BJ (cell line): ENCODE results near the gene LAP3. TPM values are rescaled to one million over a fixed set of nuclear protein-coding genes. Genes with fewer than 3 reads are reported as not detected.

Experiments used
- CTCF ChIA-PET: fragments of 350-600 bp; formaldehyde crosslinking; extraction: SDS; loops from one replicate; lab custom pipeline; 2021; ENCODE audit warnings: antibody characterized with exemption, inconsistent platforms; lab: Yijun Ruan, JAX
- POLR2A ChIA-PET: fragments of 300-600 bp; sonication (Branson Sonifier 250); formaldehyde crosslinking; extraction: SDS; loops from one replicate; lab custom pipeline; 2021; ENCODE audit warnings: antibody characterized with exemption; lab: Charles Lee
- DNase-seq: peaks from one replicate; pipeline ENCODE4 v3.0.0-alpha.2; 2011; ENCODE audit warnings: low read depth
- H3K27me3 ChIP-seq: 2 replicates; pipeline ENCODE4 v1.6.0; 2011; ENCODE audit warnings: low read length; ENCODE audit not compliant: control insufficient read depth, insufficient read depth
- H3K36me3 ChIP-seq: 2 replicates; pipeline ENCODE4 v1.5.1; 2011; ENCODE audit warnings: low read length; ENCODE audit not compliant: control insufficient read depth, insufficient read depth
- H3K4me3 ChIP-seq: 2 replicates; pipeline ENCODE4 v1.5.1; 2011; ENCODE audit warnings: low read depth, mild to moderate bottlenecking, control low read depth, low read length
- polyA plus RNA-seq: library from polyadenylated mRNA; depleted of rRNA; stranded (reverse); fragments of >200 nt; gene quantifications from 2 replicates; pipeline ENCODE4 v1.2.3, GENCODE V29; 2011
- TF ChIP-seq, protein P1 (sequence below): IDR thresholded peaks from 2 replicates; pipeline ENCODE4 v1.5.1; 2011; ENCODE audit warnings: low read depth, mild to moderate bottlenecking, control low read depth, inconsistent platforms, low read length, moderate library complexity; ENCODE audit not compliant: insufficient read depth

The LAP3 gene
- polyA plus RNA-seq, 1 experiment, result 42.8 TPM

DNA sequence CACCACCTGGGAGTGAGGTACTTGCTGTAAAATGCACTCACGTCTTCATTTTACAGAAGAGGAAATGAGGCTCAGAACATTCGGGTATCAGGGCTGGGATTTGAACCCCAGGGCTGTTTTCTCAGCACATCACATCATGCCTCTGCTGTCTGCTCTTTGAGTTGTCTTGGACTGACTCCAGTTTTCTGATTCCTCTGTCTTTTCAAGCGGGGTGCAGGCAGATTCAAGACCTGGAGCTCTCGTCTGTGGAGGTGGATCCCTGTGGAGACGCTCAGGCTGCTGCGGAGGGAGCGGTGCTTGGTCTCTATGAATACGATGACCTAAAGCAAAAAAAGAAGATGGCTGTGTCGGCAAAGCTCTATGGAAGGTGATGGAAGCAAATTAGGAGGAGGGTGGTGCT is 6.3 kb downstream of the LAP3 start:
- no peak for DNase-seq
- ChIA-PET CTCF (interaction anchor here (1.9 kb wide), 1 partner anchor 11 kb away, joined by 4 read pairs; no protein-coding TSS in a partner anchor), POLR2A (no interaction called here)
- Histone ChIP-seq H3K4me3 (no peak overlapping the region), H3K27me3 (no peaks in the 10 kb centered on the region), H3K36me3 (peaks cover 14% of the 10 kb centered on the region)
- TF ChIP-seq, protein P1, sequence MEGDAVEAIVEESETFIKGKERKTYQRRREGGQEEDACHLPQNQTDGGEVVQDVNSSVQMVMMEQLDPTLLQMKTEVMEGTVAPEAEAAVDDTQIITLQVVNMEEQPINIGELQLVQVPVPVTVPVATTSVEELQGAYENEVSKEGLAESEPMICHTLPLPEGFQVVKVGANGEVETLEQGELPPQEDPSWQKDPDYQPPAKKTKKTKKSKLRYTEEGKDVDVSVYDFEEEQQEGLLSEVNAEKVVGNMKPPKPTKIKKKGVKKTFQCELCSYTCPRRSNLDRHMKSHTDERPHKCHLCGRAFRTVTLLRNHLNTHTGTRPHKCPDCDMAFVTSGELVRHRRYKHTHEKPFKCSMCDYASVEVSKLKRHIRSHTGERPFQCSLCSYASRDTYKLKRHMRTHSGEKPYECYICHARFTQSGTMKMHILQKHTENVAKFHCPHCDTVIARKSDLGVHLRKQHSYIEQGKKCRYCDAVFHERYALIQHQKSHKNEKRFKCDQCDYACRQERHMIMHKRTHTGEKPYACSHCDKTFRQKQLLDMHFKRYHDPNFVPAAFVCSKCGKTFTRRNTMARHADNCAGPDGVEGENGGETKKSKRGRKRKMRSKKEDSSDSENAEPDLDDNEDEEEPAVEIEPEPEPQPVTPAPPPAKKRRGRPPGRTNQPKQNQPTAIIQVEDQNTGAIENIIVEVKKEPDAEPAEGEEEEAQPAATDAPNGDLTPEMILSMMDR, result no peak

DNA sequence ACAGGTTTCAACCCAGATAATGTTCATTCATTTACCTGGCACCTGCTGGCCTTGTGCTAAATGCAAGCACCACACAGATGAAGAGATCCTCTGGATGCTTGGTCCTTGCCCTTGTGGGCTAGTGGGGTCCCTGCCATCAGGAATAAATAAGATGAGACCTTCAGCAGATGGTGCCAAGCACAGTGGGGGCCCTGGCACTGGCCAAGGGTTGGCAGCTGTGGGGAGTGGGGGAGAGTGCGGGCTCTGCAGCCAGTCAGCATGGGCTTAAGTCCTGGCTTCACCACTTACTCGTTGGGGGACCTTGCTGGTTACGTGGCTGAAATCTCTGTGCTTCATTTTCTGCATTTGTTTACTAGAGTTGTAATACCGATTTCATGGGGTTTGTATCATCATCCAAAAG is 6.9 kb downstream of the LAP3 start:
- DNase-seq, result no peak
- peaks cover 14% of the 10 kb centered on the region for H3K36me3 ChIP-seq
- H3K27me3 ChIP-seq, result no peaks in the 10 kb centered on the region
- ChIA-PET POLR2A (no interaction called here), CTCF (no interaction called here)
- TF ChIP-seq, protein P1, result no peak
- no peak overlapping the region for H3K4me3 ChIP-seq

DNA sequence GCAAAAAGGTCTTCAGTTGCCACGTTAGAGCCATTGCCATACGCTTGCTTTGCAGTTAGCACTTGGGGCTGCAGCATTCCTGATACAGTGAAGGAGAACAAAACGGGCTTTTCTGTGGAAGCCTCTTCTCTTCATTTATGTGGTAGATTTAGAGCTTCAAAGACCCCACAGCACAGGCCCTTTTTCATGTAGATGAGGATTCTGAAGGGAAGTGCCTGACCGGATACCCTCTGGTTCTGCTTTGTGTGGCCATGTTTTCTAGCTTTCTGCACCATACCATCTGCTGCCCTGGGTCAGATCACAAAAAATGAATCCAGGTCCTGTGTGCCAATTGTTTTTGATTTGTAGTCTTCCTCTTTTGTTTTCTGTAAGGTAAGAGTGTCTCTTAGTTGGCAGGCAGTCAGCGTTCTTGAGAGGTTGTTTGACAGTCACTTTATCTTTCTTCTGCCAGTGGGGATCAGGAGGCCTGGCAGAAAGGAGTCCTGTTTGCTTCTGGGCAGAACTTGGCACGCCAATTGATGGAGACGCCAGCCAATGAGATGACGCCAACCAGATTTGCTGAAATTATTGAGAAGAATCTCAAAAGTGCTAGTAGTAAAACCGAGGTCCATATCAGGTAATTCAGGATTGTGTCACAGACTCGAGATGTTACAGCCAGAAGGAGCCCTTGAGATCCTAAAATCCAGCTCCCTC is 7.7 kb downstream of the LAP3 start:
- H3K27me3 ChIP-seq, result no peaks in the 10 kb centered on the region
- ChIA-PET POLR2A (no interaction called here), CTCF (interaction anchor here (0.9 kb wide), 1 partner anchor 35 kb away, joined by 3 read pairs; no protein-coding TSS in a partner anchor)
- no peak for DNase-seq
- H3K36me3 ChIP-seq, result peaks cover 14% of the 10 kb centered on the region
- TF ChIP-seq, protein P1, result no peak
- H3K4me3 ChIP-seq, result no peak overlapping the region

DNA sequence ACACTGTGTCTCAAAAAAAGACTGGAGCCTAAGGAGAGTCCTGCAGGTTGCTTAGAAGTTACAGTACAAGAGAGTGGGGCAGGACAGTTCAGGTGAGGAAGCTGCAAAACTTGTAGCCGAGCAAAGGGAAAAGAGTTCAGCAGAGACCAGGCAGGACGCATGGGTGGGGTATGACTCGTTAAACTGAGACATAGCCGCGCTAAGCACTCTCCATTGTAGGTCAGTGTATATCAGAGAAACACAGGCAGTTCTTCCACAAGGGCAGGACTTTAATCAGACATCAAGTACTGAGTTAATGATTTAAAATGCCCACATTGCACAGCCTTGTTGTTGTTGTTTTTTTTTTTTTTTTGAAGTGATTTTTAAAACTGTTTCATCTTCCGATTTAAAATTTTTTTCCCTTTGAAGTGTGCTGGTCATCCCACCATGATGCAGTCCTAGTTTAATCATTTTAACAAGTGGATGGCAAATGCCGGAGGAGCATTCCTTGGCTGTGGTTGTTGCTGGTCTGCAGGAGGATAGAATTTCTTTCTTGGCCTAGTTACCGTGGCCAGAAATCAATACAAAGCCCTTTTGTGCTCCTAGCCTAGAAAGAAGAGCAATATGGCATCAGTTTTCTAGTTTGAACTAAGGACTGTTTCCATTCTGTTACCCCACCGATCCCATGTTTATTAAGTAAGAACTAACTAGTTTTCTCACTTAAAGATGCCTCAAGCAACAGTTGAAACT is 10.3 kb downstream of the LAP3 start:
- DNase-seq, result no peak
- ChIA-PET CTCF (interaction anchor here (0.9 kb wide), 1 partner anchor 45 kb away, joined by 3 read pairs; no protein-coding TSS in a partner anchor), POLR2A (no interaction called here)
- H3K4me3 ChIP-seq, result no peak overlapping the region
- TF ChIP-seq, protein P1, result no peak
- peaks cover 14% of the 10 kb centered on the region for H3K36me3 ChIP-seq
- no peaks in the 10 kb centered on the region for H3K27me3 ChIP-seq

DNA sequence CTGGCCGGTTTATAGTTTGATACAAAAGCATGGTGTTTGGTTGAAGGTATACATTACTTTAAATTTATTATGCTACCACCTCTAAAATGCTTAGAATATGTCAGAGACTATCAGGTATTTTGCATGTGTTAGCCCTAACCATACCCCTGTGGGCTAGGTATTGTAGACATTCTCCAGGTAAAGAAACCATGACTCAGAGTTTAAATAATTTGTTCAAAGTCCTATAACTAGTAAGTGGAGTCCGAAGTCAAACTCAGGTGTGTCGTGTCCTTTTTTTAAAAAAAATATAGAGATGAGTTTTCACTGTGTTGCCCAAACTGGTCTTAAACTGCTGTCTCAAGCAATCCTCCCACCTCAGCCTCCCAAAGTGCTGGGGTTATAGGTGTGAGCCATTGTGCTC is 12.4 kb downstream of the LAP3 start:
- POLR2A ChIA-PET, result no interaction called here
- CTCF ChIA-PET, result no interaction called here
- H3K36me3 ChIP-seq, result peaks cover 4% of the 10 kb centered on the region

More for the DNA sequence above, 12.4 kb downstream of the LAP3 start:
- no peaks in the 10 kb centered on the region for H3K27me3 ChIP-seq
- TF ChIP-seq, protein P1, result no peak
- H3K4me3 ChIP-seq, result no peak overlapping the region
- DNase-seq, result no peak
